Heart right ventricle (tissue), 16 donors: ENCODE measurements around the gene ARHGAP23. TPM values are rescaled to one million over a fixed set of nuclear protein-coding genes. Genes with fewer than 3 reads are reported as not detected.

Experiments used
- ATAC-seq, 8 donors: fragments of 200-7000 bp; cut with Tn5 transposase; one replicate each; pipeline ENCODE4 v1.9.1; 2020; ENCODE audit warnings: mild to moderate bottlenecking in 8 of 8, moderate library complexity in 8 of 8, moderate number of reproducible peaks in 1 of 8
- DNase-seq, 2 donors: peaks; one replicate each; pipeline ENCODE4 v3.0.0-alpha.2; 2020
- H3K27ac ChIP-seq, 10 donors: fragments of 200-600 bp; sonication (generic) in 2 of 10; one replicate each; pipeline versions ENCODE4 v1.5.0 to v1.8.0; 2020 to 2022; ENCODE audit warnings: mild to moderate bottlenecking in 3 of 10
- H3K27me3 ChIP-seq, 7 donors: fragments of 200-600 bp; one replicate each; pipeline ENCODE4 v1.8.0; 2021 to 2022; ENCODE audit warnings: mild to moderate bottlenecking in 2 of 7
- H3K36me3 ChIP-seq, 9 donors: fragments of 200-600 bp; sonication (generic) in 1 of 9; one replicate each; pipeline versions ENCODE4 v1.5.0 to v1.8.0; 2020 to 2022; ENCODE audit warnings: mild to moderate bottlenecking in 2 of 9
- H3K4me1 ChIP-seq, 9 donors: fragments of 200-600 bp; sonication (generic) in 1 of 9; one replicate each; pipeline versions ENCODE4 v1.5.0 to v1.8.0; 2020 to 2022; ENCODE audit warnings: mild to moderate bottlenecking in 4 of 9
- H3K4me3 ChIP-seq, 10 donors: fragments of 200-600 bp; sonication (generic) in 2 of 10; one replicate each; pipeline versions ENCODE4 v1.5.0 to v1.8.0; 2020 to 2022; ENCODE audit warnings: mild to moderate bottlenecking in 7 of 10, moderate library complexity in 2 of 10
- H3K9me3 ChIP-seq, 11 donors: fragments of 200-600 bp in 10 of 11; sonication (generic) in 2 of 11; one replicate each; pipeline versions ENCODE4 v1.5.0 to v1.8.0; 2013 to 2022; ENCODE audit warnings: mild to moderate bottlenecking in 2 of 11, control low read depth in 1 of 11, moderate library complexity in 1 of 11
- WGBS, 2 donors: extraction: QIAGEN DNeasy Blood & Tissue Kit; methylation state at CpG; one replicate each; pipeline ENCODE4 v1.1.7; 2013; ENCODE audit warnings: inconsistent platforms in 1 of 2; 5-methylcytosine and 5-hydroxymethylcytosine counted together
- intact Hi-C, 10 donors: fragments of 100-400 bp; cut with DNase I; formaldehyde crosslinking; loops; one replicate each; pipeline versions ENCODE4 v1.11.1 to v1.14.2; 2022
- polyA plus RNA-seq, 2 donors: library from polyadenylated mRNA; stranded (reverse); fragments of 200-250 nt; gene quantifications; one replicate each; pipeline ENCODE4 v1.2.3, GENCODE V29; 2013
- total RNA-seq, 10 donors: library from RNA; stranded (reverse); fragmentation: NEBNext Ultra II Directional in 3 of 10; extraction: Animal tissue kit (Norgen Biotek cat#: 25700) in 3 of 10; gene quantifications; one replicate each; pipeline versions ENCODE4 v1.2.1 to v1.2.4, GENCODE V29; 2021 to 2023
- TF ChIP-seq, protein P1 (sequence below), 9 donors: fragments of 200-600 bp; sonication (generic) in 2 of 9; IDR thresholded peaks; one replicate each; pipeline versions ENCODE4 v1.5.0 to v1.8.0; 2021 to 2022; ENCODE audit warnings: antibody characterized with exemption in 9 of 9, mild to moderate bottlenecking in 5 of 9, moderate library complexity in 1 of 9
- donor health status: Arrhythmogenic right ventricular cardiomyopathy.
- donor health status: ischemic (EF 13 %, LVEDD 7.1; RV severe dilation, severe dysfunction).
- donor health status: healthy with polysubstance abuse.
- donor health status: DM: no; HTN: yes; CAD: no.
- donor health status: DM: no; HTN: no; CAD: no.
- donor health status: ischemic (EF 25% LVEDD 6.9; RV normal size, moderate dysfunction).
- donor health status: ischemic (EF 25% LVEDD 5.7; RV mildly dilated, moderate dysfunction).
- donor health status: healthy.
- donor health status: DM: yes; HTN: yes; CAD: no.
- donor health status: Ischemic cardiomyopathy.
- donor health status: ischemic (EF 35%, LVEDD 5.7; RV mildly dilated, moderate dysfunction).
- donor health status: nonischemic (EF 11% LVEDD 7.7; RV severe dilation, severe dysfunction).
- donor health status: DM: yes; HTN: yes; CAD: no.
- donor health status: PGD.
- donor health status: ischemic (EF 29% LVEDD 5.4; RV normal size, mild dysfunction).
- donor health status: nonischemic (EF 23%, LVEDD 6.1; RV moderate dilation, normal function).

Gene ARHGAP23
- total and polyA plus RNA-seq, 12 donors: 31.5 to 78.4 (median 63.1) TPM

DNA sequence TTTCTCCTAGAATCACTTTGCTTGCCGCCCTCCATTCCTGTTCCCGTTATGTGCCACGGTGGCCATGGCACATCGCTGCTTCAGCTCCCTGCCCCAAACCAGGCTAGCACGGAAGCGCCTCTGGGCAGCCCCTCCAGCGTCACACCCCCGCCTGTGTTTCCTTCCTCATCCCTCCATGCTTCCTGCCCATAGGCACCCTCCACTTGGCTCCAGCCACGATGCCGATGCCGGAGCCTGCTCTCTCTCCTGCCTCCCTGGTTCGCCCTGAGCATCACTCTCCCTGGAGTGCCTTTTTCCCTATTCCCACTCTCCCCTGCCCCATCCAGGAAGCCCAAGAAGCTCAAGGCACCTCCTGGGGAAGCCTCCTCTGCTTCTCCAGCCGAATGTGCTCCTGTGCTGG, 3.2 kb upstream of the ARHGAP23 start:
- Histone ChIP-seq H3K36me3 (no peaks in the 10 kb centered on the region), H3K4me3 (no peak overlapping the region), H3K9me3 (no peaks in the 10 kb centered on the region), H3K4me1 (peaks cover 19 to 83% (median 72%) of the 10 kb centered on the region in 9 donors), H3K27me3 (peaks cover 0 to 22% (median 0%) of the 10 kb centered on the region in 7 donors), H3K27ac (peak overlapping the region in 9 of 10 donors; percentile 61 to 100 (median 80))
- TF ChIP-seq, protein P1, sequence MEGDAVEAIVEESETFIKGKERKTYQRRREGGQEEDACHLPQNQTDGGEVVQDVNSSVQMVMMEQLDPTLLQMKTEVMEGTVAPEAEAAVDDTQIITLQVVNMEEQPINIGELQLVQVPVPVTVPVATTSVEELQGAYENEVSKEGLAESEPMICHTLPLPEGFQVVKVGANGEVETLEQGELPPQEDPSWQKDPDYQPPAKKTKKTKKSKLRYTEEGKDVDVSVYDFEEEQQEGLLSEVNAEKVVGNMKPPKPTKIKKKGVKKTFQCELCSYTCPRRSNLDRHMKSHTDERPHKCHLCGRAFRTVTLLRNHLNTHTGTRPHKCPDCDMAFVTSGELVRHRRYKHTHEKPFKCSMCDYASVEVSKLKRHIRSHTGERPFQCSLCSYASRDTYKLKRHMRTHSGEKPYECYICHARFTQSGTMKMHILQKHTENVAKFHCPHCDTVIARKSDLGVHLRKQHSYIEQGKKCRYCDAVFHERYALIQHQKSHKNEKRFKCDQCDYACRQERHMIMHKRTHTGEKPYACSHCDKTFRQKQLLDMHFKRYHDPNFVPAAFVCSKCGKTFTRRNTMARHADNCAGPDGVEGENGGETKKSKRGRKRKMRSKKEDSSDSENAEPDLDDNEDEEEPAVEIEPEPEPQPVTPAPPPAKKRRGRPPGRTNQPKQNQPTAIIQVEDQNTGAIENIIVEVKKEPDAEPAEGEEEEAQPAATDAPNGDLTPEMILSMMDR (IDR thresholded peaks at IDR 0.05): no peak
- ATAC-seq (no peak), DNase-seq (no peak)
- 62 to 72% methylated on average over 13 of the region's 13 CpGs for WGBS, 2 donors
- intact Hi-C loops: loop anchor here in 7 of 10 donors (2.0 to 10.0 kb wide), 5 partner anchors 18 to 240 kb away; no protein-coding TSS in a partner anchor

DNA sequence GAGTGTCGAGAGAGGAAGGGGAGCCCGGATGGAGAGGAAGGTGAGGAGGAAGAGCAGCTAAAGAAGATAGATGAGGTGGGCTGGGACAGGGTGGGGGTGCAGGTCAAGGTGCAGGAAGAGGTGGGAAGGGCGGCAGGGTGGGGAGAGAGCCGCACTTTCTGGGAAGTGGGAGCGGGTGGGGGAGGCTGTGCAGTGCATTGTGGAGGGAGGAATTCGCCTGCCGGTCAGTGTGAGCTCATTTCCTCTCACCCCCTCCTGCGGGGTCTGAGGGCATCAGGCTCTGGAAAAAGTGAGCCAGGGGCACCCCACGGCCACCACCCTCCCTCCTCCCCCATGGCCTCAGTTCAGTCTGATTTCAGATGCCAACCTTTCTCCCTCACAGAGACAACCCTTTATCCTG, 2.5 kb upstream of the ARHGAP23 start:
- Histone ChIP-seq H3K9me3 (no peaks in the 10 kb centered on the region), H3K36me3 (no peaks in the 10 kb centered on the region), H3K4me1 (peaks cover 19 to 84% (median 74%) of the 10 kb centered on the region in 9 donors), H3K27ac (peak overlapping the region in 9 of 10 donors; percentile 91 to 100 (median 97)), H3K27me3 (peaks cover 0 to 18% (median 0%) of the 10 kb centered on the region in 7 donors), H3K4me3 (no peak overlapping the region)
- DNase-seq (peak in 1 of 2 donors; percentile 77), ATAC-seq (peak in 6 of 8 donors; percentile 2 to 54 (median 36))
- intact Hi-C loops: loop anchor here in 7 of 10 donors (2.0 to 10.0 kb wide), 5 partner anchors 17 to 239 kb away; no protein-coding TSS in a partner anchor
- TF ChIP-seq, protein P1 (IDR thresholded peaks at IDR 0.05): no peak
- 43 to 49% methylated on average over 7 to 9 of the region's 9 CpGs for WGBS, 2 donors

DNA sequence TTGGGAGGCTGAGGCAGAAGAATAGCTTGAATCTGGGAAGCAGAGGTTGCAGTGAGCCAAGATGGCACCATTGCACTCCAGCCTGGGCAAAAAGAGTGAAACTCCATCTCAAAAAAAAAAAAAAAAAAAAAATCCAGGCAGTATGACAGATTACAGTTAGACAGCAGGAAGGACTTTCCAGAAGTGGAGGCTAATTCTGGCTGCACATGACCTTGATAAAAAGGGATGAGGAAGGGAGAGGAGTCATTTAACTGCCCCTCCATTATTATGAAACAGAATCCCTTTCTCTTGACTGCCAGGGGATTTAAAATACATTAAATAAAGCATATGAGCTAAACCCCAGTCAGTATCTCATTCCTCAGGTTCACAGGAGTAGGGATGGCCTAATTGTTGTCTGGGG, 1.8 kb upstream of the ARHGAP23 start:
- TF ChIP-seq, protein P1 (IDR thresholded peaks at IDR 0.05): no peak
- intact Hi-C loops: loop anchor here in 6 of 10 donors (5.0 to 10.0 kb wide), 4 partner anchors 36 to 238 kb away; no protein-coding TSS in a partner anchor
- ATAC-seq (no peak), DNase-seq (no peak)
- Histone ChIP-seq H3K27me3 (peaks cover 0 to 11% (median 0%) of the 10 kb centered on the region in 7 donors), H3K4me3 (no peak overlapping the region), H3K9me3 (no peaks in the 10 kb centered on the region), H3K4me1 (peaks cover 19 to 84% (median 69%) of the 10 kb centered on the region in 9 donors), H3K27ac (peak overlapping the region in 9 of 10 donors; percentile 91 to 100 (median 97)), H3K36me3 (no peaks in the 10 kb centered on the region)

DNA sequence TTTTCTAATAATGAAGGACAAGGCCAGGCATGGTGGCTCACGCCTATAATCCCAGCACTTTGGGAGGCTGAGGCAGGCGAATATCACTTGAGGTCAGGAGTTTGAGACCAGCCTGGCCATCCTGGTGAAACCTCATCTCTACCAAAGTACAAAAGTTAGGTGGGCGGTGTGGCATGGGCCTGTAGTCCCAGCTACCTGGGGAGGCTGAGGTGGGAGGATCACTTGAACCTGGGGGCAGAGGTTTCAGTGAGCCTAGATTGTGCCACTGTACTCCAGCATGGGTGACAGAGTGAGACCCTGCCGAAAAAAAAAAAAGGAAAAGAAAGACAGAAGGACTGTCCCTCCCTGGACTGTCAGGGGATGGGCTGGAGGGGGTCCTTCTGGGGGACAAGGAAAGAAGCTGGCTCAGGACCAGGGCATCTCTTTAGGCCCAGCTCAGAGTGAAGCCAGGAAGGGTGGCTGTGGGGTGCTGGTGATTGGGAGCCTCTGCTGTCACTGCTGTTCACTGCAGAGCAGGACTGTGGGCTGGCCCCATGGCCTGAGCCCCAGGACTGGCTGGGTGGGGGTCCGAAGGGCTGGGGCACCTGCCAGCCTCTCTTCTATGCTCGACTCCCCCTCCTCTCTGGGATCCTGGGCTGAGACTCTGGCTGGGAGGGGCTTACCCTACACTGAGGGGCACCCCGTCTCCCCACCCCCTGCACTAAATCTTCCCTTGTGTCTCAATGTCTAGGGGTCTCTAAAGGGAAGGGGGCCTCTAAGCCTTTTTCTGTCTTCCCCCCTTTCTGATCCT, 909 bp upstream of the ARHGAP23 start:
- Histone ChIP-seq H3K9me3 (no peaks in the 10 kb centered on the region), H3K4me3 (peak overlapping the region; percentile 25 to 99 (median 94)), H3K27ac (peak overlapping the region; percentile 91 to 100 (median 96)), H3K27me3 (peaks cover 0 to 4% (median 0%) of the 10 kb centered on the region in 7 donors), H3K4me1 (peaks cover 19 to 84% (median 65%) of the 10 kb centered on the region in 9 donors), H3K36me3 (no peaks in the 10 kb centered on the region)
- DNase-seq: no peak
- intact Hi-C loops: loop anchor here in 6 of 10 donors (5.0 to 10.0 kb wide), 4 partner anchors 35 to 237 kb away; no protein-coding TSS in a partner anchor
- TF ChIP-seq, protein P1 (IDR thresholded peaks at IDR 0.05): no peak
- peak in 1 of 8 donors; percentile 2 for ATAC-seq
- 52 to 55% methylated on average over 7 of the region's 7 CpGs for WGBS, 2 donors
